HepG2 (cell line): Measurements from ENCODE around the gene ABCA13. TPM values are rescaled to one million over a fixed set of nuclear protein-coding genes. Genes with fewer than 3 reads are reported as not detected.

Experiments used
- ATAC-seq: fragments of 200-7000 bp; cut with Tn5 transposase; 3 replicates; pipeline ENCODE4 v1.9.1; 2020; ENCODE audit warnings: mild to moderate bottlenecking, moderate library complexity
- BruUV-seq: library from RNA; stranded (reverse); fragments of 400-500 nt; replicated peaks from 2 replicates; lab custom pipeline; 2021; lab: Mats Ljungman, UMichigan
- CTCF ChIA-PET: fragments of 300-600 bp; formaldehyde crosslinking; extraction: SDS; loops from one replicate; lab custom pipeline; 2021; ENCODE audit warnings: low total read pairs, inconsistent platforms, low intra/inter-chr PET ratio; lab: Yijun Ruan, JAX
- POLR2A ChIA-PET: fragments of 350-600 bp; sonication (Branson Sonifier 250); formaldehyde crosslinking; loops from one replicate; lab custom pipeline; 2020; ENCODE audit warnings: antibody characterized with exemption, inconsistent platforms; lab: Yijun Ruan, JAX
- DNase-seq: peaks from one replicate; pipeline ENCODE4 v3.0.0-alpha.2; 2015; ENCODE audit warnings: low spot score
- FAIRE-seq: peaks from 3 replicates; lab custom pipeline; 2011; peaks lifted over from hg19 to GRCh38; lab: Jason Lieb, UNC
- H2AFZ ChIP-seq: one replicate; pipeline ENCODE4 v1.6.1; 2011; ENCODE audit warnings: low read length, inconsistent platforms
- H3K27ac ChIP-seq: fragments of 300-600 bp; 3 replicates; pipeline ENCODE4 v1.8.0; 2011; ENCODE audit warnings: mixed run types, mild to moderate bottlenecking, mixed read lengths, low read length, inconsistent platforms; ENCODE audit not compliant: insufficient read depth; ENCODE audit errors: extremely low read length
- H3K27me3 ChIP-seq, 2 experiments: fragments of 200-600 bp in 1 of 2; 2 replicates in 1 of 2; 3 replicates in 1 of 2; pipeline versions ENCODE4 v1.6.0 to v1.8.0; 2011; ENCODE audit warnings: low read length in 2 of 2, mild to moderate bottlenecking in 2 of 2, moderate library complexity in 2 of 2, inconsistent platforms in 1 of 2; ENCODE audit not compliant: insufficient read depth in 2 of 2, control insufficient read depth in 1 of 2
- H3K36me3 ChIP-seq, 2 experiments: fragments of 200-600 bp in 1 of 2; replicated peaks in 1 of 2; 2 replicates in 1 of 2; 3 replicates in 1 of 2; pipeline versions ENCODE4 v1.5.1 to v1.8.0; 2011; ENCODE audit warnings: low read length in 2 of 2, inconsistent platforms in 1 of 2; ENCODE audit not compliant: insufficient read depth in 2 of 2, control insufficient read depth in 1 of 2
- H3K4me1 ChIP-seq: 2 replicates; pipeline ENCODE4 v1.5.1; 2012; ENCODE audit warnings: low read length, inconsistent platforms; ENCODE audit not compliant: insufficient read depth
- H3K4me2 ChIP-seq: 2 replicates; pipeline ENCODE4 v1.6.0; 2011; ENCODE audit warnings: low read depth, low read length, inconsistent platforms
- H3K4me3 ChIP-seq, 3 experiments: fragments of 200-600 bp in 1 of 3; sonication (generic), shearing (Covaris generic) in 1 of 3; replicated peaks in 1 of 3; 2 replicates each; pipeline ENCODE4 v1.5.1; 2011 to 2016; ENCODE audit warnings: low read length in 3 of 3, inconsistent platforms in 2 of 3, low read depth in 2 of 3, mild to moderate bottlenecking in 2 of 3, control low read depth in 1 of 3, mixed read lengths in 1 of 3; ENCODE audit not compliant: insufficient read depth in 1 of 3
- H3K79me2 ChIP-seq: one replicate; pipeline ENCODE4 v1.6.1; 2011; ENCODE audit warnings: low read length, inconsistent platforms; ENCODE audit not compliant: insufficient read depth
- H3K9ac ChIP-seq: 2 replicates; pipeline ENCODE4 v1.6.0; 2011; ENCODE audit warnings: mild to moderate bottlenecking, low read depth, low read length, inconsistent platforms; ENCODE audit not compliant: insufficient read depth
- H3K9me3 ChIP-seq: 2 replicates; pipeline ENCODE4 v1.5.1; 2012; ENCODE audit warnings: mild to moderate bottlenecking, low read length
- H4K20me1 ChIP-seq: 2 replicates; pipeline ENCODE4 v1.6.0; 2011; ENCODE audit warnings: inconsistent platforms, mild to moderate bottlenecking, low read length, moderate library complexity; ENCODE audit not compliant: insufficient read depth
- ELF3 ChIP-seq: IDR thresholded peaks from 2 replicates; pipeline ENCODE4 v1.6.1; 2016; ENCODE audit warnings: missing genetic modification reagents, missing compliant biosample characterization
- GFI1 ChIP-seq: sonication (generic); formaldehyde crosslinking; IDR thresholded peaks from 2 replicates; pipeline ENCODE4 v1.5.0; 2020; ENCODE audit warnings: missing genetic modification reagents, mild to moderate bottlenecking, borderline replicate concordance
- HDAC6 ChIP-seq: fragments of 200-600 bp; sonication (generic); IDR thresholded peaks from 2 replicates; pipeline ENCODE4 v1.7.0; 2017; ENCODE audit warnings: mild to moderate bottlenecking, antibody characterized with exemption, low read length, low read depth
- HOMEZ ChIP-seq: IDR thresholded peaks from 2 replicates; pipeline ENCODE4 v1.6.1; 2016; ENCODE audit warnings: low read depth
- NR3C1 ChIP-seq: sonication (generic); formaldehyde crosslinking; IDR thresholded peaks from 2 replicates; pipeline ENCODE4 v1.4.0; 2020; ENCODE audit warnings: missing genetic modification reagents
- PAWR ChIP-seq: sonication (generic); formaldehyde crosslinking; IDR thresholded peaks from 2 replicates; pipeline ENCODE4 v1.4.0; 2020; ENCODE audit warnings: missing genetic modification reagents, mild to moderate bottlenecking, borderline replicate concordance
- SP140L ChIP-seq: sonication (generic); formaldehyde crosslinking; IDR thresholded peaks from 2 replicates; pipeline ENCODE4 v1.4.0; 2020; ENCODE audit warnings: missing genetic modification reagents, borderline replicate concordance
- ZGPAT ChIP-seq: IDR thresholded peaks from 2 replicates; pipeline ENCODE4 v1.6.1; 2016; ENCODE audit warnings: mild to moderate bottlenecking
- ZKSCAN1 ChIP-seq: fragments of 150-350 bp; IDR thresholded peaks from 2 replicates; pipeline ENCODE4 v1.6.1; 2014; ENCODE audit warnings: low read length
- ZNF766 ChIP-seq: sonication (generic); formaldehyde crosslinking; IDR thresholded peaks from 2 replicates; pipeline ENCODE4 v1.5.0; 2020; ENCODE audit warnings: missing genetic modification reagents, borderline replicate concordance
- ZSCAN12 ChIP-seq: sonication (generic); formaldehyde crosslinking; IDR thresholded peaks from 2 replicates; pipeline ENCODE4 v1.9.0; 2021; ENCODE audit warnings: mild to moderate bottlenecking, missing genetic modification reagents
- WGBS: methylation state at CpG from one replicate; pipeline ENCODE4 v1.1.6; 2017; ENCODE audit warnings: low lambda C conversion rate; 5-methylcytosine and 5-hydroxymethylcytosine counted together
- in situ Hi-C: cut with HindIII; loops from 2 replicates; pipeline ENCODE4 v1.10.0; 2017; ENCODE audit warnings: low pct_unique_long_range_greater_than_20kb; ENCODE audit not compliant: extremely low pct_ligation_motif_present
- intact Hi-C: fragments of 100-400 bp; cut with micrococcal nuclease; formaldehyde crosslinking; loops from one replicate; pipeline ENCODE4 v1.10.0; 2022; ENCODE audit not compliant: unreplicated experiment
- polyA plus RNA-seq, 8 experiments: library from polyadenylated mRNA; depleted of rRNA in 3 of 8; stranded (reverse) in 7 of 8; unstranded in 1 of 8; fragments of >200 nt; fragmentation: Illumina TruSeq in 4 of 8; extraction: Trizol in 4 of 8; gene quantifications; 2 replicates each; pipeline versions ENCODE4 v1.2.1 to v1.2.3, GENCODE V29; 2011 to 2016; ENCODE audit warnings: low read depth in 4 of 8, missing spikeins in 1 of 8, mixed read lengths in 1 of 8; ENCODE audit not compliant: insufficient read depth in 1 of 8
- total RNA-seq, 5 experiments: library from RNA; depleted of rRNA; stranded (reverse); fragments of >200 nt; fragmentation: Illumina TruSeq; extraction: Trizol; gene quantifications; 2 replicates each; pipeline ENCODE4 v1.2.3, GENCODE V29; 2016; ENCODE audit warnings: low read depth in 1 of 5
- TF ChIP-seq, protein P1 (sequence below): conservative IDR thresholded peaks from 2 replicates; pipeline ENCODE4 v1.6.1; 2018; ENCODE audit warnings: missing genetic modification reagents
- TF ChIP-seq, protein P2 (sequence below): sonication (generic); formaldehyde crosslinking; conservative IDR thresholded peaks from 2 replicates; pipeline ENCODE4 v1.8.0; 2022; ENCODE audit warnings: low read depth, missing genetic modification reagents

Gene ABCA13
- total and polyA plus RNA-seq, 2 of the 13 experiments (the other 11 are each of a cell fraction or from before 2014, with no cell fraction given) = 0.03 TPM; not detected in 1

DNA sequence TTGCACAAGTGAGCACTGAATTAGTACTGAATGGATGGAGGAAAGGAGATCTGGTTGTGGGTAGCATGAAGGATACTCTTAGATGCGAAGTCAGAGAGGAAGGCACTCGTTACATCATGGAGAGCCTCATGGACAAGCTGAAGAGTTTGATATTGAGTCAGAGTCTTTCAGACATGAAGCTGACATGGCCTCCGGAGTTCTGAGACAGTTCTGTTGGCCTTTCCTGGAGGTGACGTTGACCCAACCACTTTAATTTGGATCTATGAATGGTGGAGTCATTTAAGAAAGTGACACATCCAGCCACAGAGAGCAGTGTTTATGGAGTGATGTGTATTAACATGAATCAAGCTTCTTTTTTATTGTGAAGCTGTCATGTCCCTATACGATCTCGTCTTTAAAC, 466.8 kb downstream of the ABCA13 start:
- Histone ChIP-seq H3K27ac (no peak overlapping the region), H3K9ac (no peak overlapping the region), H3K9me3 (no peaks in the 10 kb centered on the region), H4K20me1 (no peaks in the 10 kb centered on the region), H3K4me2 (no peak overlapping the region), H3K79me2 (no peaks in the 10 kb centered on the region), H3K4me3 (no peak overlapping the region), H2AFZ (no peak overlapping the region), H3K36me3 (no peaks in the 10 kb centered on the region), H3K27me3 (no peaks in the 10 kb centered on the region), H3K4me1 (no peaks in the 10 kb centered on the region)
- in situ Hi-C loops = no loop called here
- no peak for FAIRE-seq
- no peak for ATAC-seq
- TF ChIP-seq GFI1 (CRISPR knock-in tag) = no peak
- TF ChIP-seq HOMEZ = no peak
- TF ChIP-seq, protein P1, sequence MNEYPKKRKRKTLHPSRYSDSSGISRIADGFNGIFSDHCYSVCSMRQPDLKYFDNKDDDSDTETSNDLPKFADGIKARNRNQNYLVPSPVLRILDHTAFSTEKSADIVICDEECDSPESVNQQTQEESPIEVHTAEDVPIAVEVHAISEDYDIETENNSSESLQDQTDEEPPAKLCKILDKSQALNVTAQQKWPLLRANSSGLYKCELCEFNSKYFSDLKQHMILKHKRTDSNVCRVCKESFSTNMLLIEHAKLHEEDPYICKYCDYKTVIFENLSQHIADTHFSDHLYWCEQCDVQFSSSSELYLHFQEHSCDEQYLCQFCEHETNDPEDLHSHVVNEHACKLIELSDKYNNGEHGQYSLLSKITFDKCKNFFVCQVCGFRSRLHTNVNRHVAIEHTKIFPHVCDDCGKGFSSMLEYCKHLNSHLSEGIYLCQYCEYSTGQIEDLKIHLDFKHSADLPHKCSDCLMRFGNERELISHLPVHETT (CRISPR knock-in tag) = no peak
- TF ChIP-seq ELF3 (CRISPR knock-in tag) = no peak
- ChIA-PET POLR2A (no interaction called here), CTCF (no interaction called here)
- BruUV-seq = no TSS peak
- intact Hi-C loops = no loop called here
- 4% methylated on average over 6 of the region's 6 CpGs for WGBS
- DNase-seq = no peak

DNA sequence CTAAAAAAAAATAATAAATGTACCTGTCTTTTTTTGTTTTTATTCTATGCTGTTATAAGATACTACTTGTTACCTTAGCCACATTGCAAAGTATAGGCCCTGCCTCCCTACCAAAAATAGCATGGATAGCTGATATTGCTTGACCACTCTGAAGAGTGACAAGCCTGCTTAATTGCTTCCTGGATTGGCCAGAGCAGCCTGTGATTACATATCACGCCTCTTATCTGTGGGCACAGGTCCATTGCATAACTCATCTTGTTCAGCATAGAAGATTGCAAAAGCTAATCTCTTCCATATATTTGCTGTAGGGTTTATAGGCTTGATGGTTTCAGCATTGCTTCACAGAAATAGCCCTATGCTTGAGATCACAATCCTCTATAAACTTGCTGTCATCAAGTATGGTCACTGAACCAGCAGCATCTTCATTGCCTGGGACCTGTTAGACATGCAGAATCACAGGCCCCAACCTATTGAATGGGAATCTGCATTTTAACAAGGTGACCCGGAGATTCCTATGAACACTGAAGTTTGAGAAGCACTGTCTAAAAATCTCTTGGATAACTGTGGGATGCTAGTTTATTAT, 472.3 kb downstream of the ABCA13 start:
- ChIA-PET CTCF (no interaction called here), POLR2A (no interaction called here)
- H3K9me3 ChIP-seq = no peaks in the 10 kb centered on the region
- intact Hi-C loops (no loop called here), in situ Hi-C loops (no loop called here)
- 0% methylated on average over 2 of the region's 2 CpGs for WGBS
- H4K20me1 ChIP-seq = no peaks in the 10 kb centered on the region
- H3K4me2 ChIP-seq = no peak overlapping the region
- no peaks in the 10 kb centered on the region for H3K4me1 ChIP-seq
- FAIRE-seq = no peak
- H3K27me3 ChIP-seq = no peaks in the 10 kb centered on the region
- no peaks in the 10 kb centered on the region for H3K36me3 ChIP-seq
- no peaks in the 10 kb centered on the region for H3K79me2 ChIP-seq
- no peak overlapping the region for H3K4me3 ChIP-seq
- H3K27ac ChIP-seq = no peak overlapping the region
- no TSS peak for BruUV-seq
- H3K9ac ChIP-seq = no peak overlapping the region
- no peak for DNase-seq
- no peak overlapping the region for H2AFZ ChIP-seq
- ATAC-seq = no peak
- TF ChIP-seq SP140L (CRISPR knock-in tag) (no peak), ZGPAT (no peak), ZKSCAN1 (no peak), ZSCAN12 (CRISPR knock-in tag) (no peak), ZNF766 (CRISPR knock-in tag) (no peak), HDAC6 (no peak), NR3C1 (CRISPR knock-in tag) (no peak), PAWR (CRISPR knock-in tag) (no peak)
- TF ChIP-seq, protein P2, sequence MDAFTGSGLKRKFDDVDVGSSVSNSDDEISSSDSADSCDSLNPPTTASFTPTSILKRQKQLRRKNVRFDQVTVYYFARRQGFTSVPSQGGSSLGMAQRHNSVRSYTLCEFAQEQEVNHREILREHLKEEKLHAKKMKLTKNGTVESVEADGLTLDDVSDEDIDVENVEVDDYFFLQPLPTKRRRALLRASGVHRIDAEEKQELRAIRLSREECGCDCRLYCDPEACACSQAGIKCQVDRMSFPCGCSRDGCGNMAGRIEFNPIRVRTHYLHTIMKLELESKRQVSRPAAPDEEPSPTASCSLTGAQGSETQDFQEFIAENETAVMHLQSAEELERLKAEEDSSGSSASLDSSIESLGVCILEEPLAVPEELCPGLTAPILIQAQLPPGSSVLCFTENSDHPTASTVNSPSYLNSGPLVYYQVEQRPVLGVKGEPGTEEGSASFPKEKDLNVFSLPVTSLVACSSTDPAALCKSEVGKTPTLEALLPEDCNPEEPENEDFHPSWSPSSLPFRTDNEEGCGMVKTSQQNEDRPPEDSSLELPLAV (CRISPR knock-in tag) = no peak
